ENCODE results near the gene DUSP6. TPM values are rescaled to one million over a fixed set of nuclear protein-coding genes. Genes with fewer than 3 reads are reported as not detected.
A peak's percentile ranks its signal among the peaks of the same experiment; 100 is the strongest.

The DUSP6 gene
- total and polyA plus RNA-seq, 9 donors = 50.4 to 89.2 (median 68.1) TPM

GRCh38 chr12:89389755-89390661, 37.7 kb upstream of the DUSP6 start:
- no peaks in the 10 kb centered on the region for H3K9me3 ChIP-seq (replicated peaks; ENCODE audit: control insufficient read depth, low read depth, low read length)
- H3K4me1 ChIP-seq (ENCODE audit: control insufficient read depth, insufficient read depth, low read length) = peaks cover 12% of the 10 kb centered on the region
- H3K4me3 ChIP-seq (ENCODE audit: low read length) = no peak overlapping the region
- peak overlapping the region; percentile 18 for H3K27ac ChIP-seq (ENCODE audit: low read length)
- peak; percentile 39 for DNase-seq
- 20% methylated on average over 2 of the region's 6 CpGs for WGBS (ENCODE audit: insufficient coverage)
- no peaks in the 10 kb centered on the region for H3K27me3 ChIP-seq (ENCODE audit: control insufficient read depth, insufficient read depth, low read length)
- no peaks in the 10 kb centered on the region for H3K36me3 ChIP-seq (ENCODE audit: control insufficient read depth, insufficient read depth, low read length)

- H3K4me1 ChIP-seq (ENCODE audit: control insufficient read depth, insufficient read depth, low read length) = peaks cover 26% of the 10 kb centered on the region
Measured at GRCh38 chr12:89386138-89386537, 33.8 kb upstream of the DUSP6 start.

GRCh38 chr12:89384807-89385206, 32.5 kb upstream of the DUSP6 start:
- Histone ChIP-seq H3K4me1 (ENCODE audit: control insufficient read depth, insufficient read depth, low read length) (peaks cover 19% of the 10 kb centered on the region), H3K9me3 (replicated peaks; ENCODE audit: control insufficient read depth, low read depth, low read length) (no peaks in the 10 kb centered on the region), H3K36me3 (ENCODE audit: control insufficient read depth, insufficient read depth, low read length) (no peaks in the 10 kb centered on the region), H3K27ac (ENCODE audit: low read length) (peak overlapping the region; percentile 43), H3K4me3 (ENCODE audit: low read length) (no peak overlapping the region), H3K27me3 (ENCODE audit: control insufficient read depth, insufficient read depth, low read length) (no peaks in the 10 kb centered on the region)
- no CpG with 5 or more reads among the region's 3 CpGs for WGBS (ENCODE audit: insufficient coverage)
- peak; percentile 62 for DNase-seq

More at GRCh38 chr12:89386138-89386537, 33.8 kb upstream of the DUSP6 start:
- H3K9me3 ChIP-seq (replicated peaks; ENCODE audit: control insufficient read depth, low read depth, low read length) = no peaks in the 10 kb centered on the region
- no peak for DNase-seq
- no peak overlapping the region for H3K27ac ChIP-seq (ENCODE audit: low read length)
- WGBS (ENCODE audit: insufficient coverage) = 50% methylated on average over 1 of the region's 3 CpGs
- H3K27me3 ChIP-seq (ENCODE audit: control insufficient read depth, insufficient read depth, low read length) = no peaks in the 10 kb centered on the region
- no peaks in the 10 kb centered on the region for H3K36me3 ChIP-seq (ENCODE audit: control insufficient read depth, insufficient read depth, low read length)
- no peak overlapping the region for H3K4me3 ChIP-seq (ENCODE audit: low read length)

GRCh38 chr12:89384050-89384758, 31.9 kb upstream of the DUSP6 start:
- DNase-seq = peak; percentile 92
- Histone ChIP-seq H3K4me1 (ENCODE audit: control insufficient read depth, insufficient read depth, low read length) (peaks cover 19% of the 10 kb centered on the region), H3K4me3 (ENCODE audit: low read length) (no peak overlapping the region), H3K27me3 (ENCODE audit: control insufficient read depth, insufficient read depth, low read length) (no peaks in the 10 kb centered on the region), H3K9me3 (replicated peaks; ENCODE audit: control insufficient read depth, low read depth, low read length) (no peaks in the 10 kb centered on the region), H3K36me3 (ENCODE audit: control insufficient read depth, insufficient read depth, low read length) (no peaks in the 10 kb centered on the region), H3K27ac (ENCODE audit: low read length) (peak overlapping the region; percentile 43)
- 7% methylated on average over 3 of the region's 8 CpGs for WGBS (ENCODE audit: insufficient coverage)

- Histone ChIP-seq H3K9me3 (replicated peaks; ENCODE audit: control insufficient read depth, low read depth, low read length) (no peaks in the 10 kb centered on the region), H3K27me3 (ENCODE audit: control insufficient read depth, insufficient read depth, low read length) (no peaks in the 10 kb centered on the region), H3K4me1 (ENCODE audit: control insufficient read depth, insufficient read depth, low read length) (peaks cover 22% of the 10 kb centered on the region), H3K36me3 (ENCODE audit: control insufficient read depth, insufficient read depth, low read length) (no peaks in the 10 kb centered on the region), H3K4me3 (ENCODE audit: low read length) (no peak overlapping the region), H3K27ac (ENCODE audit: low read length) (no peak overlapping the region)
- 64% methylated on average over 2 of the region's 6 CpGs for WGBS (ENCODE audit: insufficient coverage)
- DNase-seq = no peak
Measured at GRCh38 chr12:89383235-89384049, 31.1 kb upstream of the DUSP6 start.

- Histone ChIP-seq H3K9me3 (replicated peaks; ENCODE audit: control insufficient read depth, low read depth, low read length) (no peaks in the 10 kb centered on the region), H3K4me1 (ENCODE audit: control insufficient read depth, insufficient read depth, low read length) (peaks cover 22% of the 10 kb centered on the region), H3K36me3 (ENCODE audit: control insufficient read depth, insufficient read depth, low read length) (no peaks in the 10 kb centered on the region), H3K27me3 (ENCODE audit: control insufficient read depth, insufficient read depth, low read length) (no peaks in the 10 kb centered on the region), H3K27ac (ENCODE audit: low read length) (no peak overlapping the region), H3K4me3 (ENCODE audit: low read length) (no peak overlapping the region)
- DNase-seq = no peak
- no CpG with 5 or more reads among the region's 5 CpGs for WGBS (ENCODE audit: insufficient coverage)
Measured at GRCh38 chr12:89382328-89382727, 30.0 kb upstream of the DUSP6 start.

- WGBS (ENCODE audit: insufficient coverage) = no CpG with 5 or more reads among the region's 5 CpGs
- no peak for DNase-seq
- Histone ChIP-seq H3K4me1 (ENCODE audit: control insufficient read depth, insufficient read depth, low read length) (peaks cover 16% of the 10 kb centered on the region), H3K27ac (ENCODE audit: low read length) (no peak overlapping the region), H3K4me3 (ENCODE audit: low read length) (no peak overlapping the region), H3K27me3 (ENCODE audit: control insufficient read depth, insufficient read depth, low read length) (no peaks in the 10 kb centered on the region), H3K36me3 (ENCODE audit: control insufficient read depth, insufficient read depth, low read length) (no peaks in the 10 kb centered on the region), H3K9me3 (replicated peaks; ENCODE audit: control insufficient read depth, low read depth, low read length) (no peaks in the 10 kb centered on the region)
Measured at GRCh38 chr12:89379839-89380467, 27.7 kb upstream of the DUSP6 start.

- Histone ChIP-seq H3K4me3 (ENCODE audit: low read length) (no peak overlapping the region), H3K9me3 (replicated peaks; ENCODE audit: control insufficient read depth, low read depth, low read length) (no peaks in the 10 kb centered on the region), H3K27me3 (ENCODE audit: control insufficient read depth, insufficient read depth, low read length) (no peaks in the 10 kb centered on the region), H3K4me1 (ENCODE audit: control insufficient read depth, insufficient read depth, low read length) (peaks cover 14% of the 10 kb centered on the region), H3K27ac (ENCODE audit: low read length) (no peak overlapping the region), H3K36me3 (ENCODE audit: control insufficient read depth, insufficient read depth, low read length) (no peaks in the 10 kb centered on the region)
- WGBS (ENCODE audit: insufficient coverage) = 100% methylated on average over 1 of the region's 6 CpGs
- no peak for DNase-seq
Measured at GRCh38 chr12:89379148-89379838, 27.0 kb upstream of the DUSP6 start.

GRCh38 chr12:89376844-89377243, 24.5 kb upstream of the DUSP6 start:
- Histone ChIP-seq H3K36me3 (ENCODE audit: control insufficient read depth, insufficient read depth, low read length) (no peaks in the 10 kb centered on the region), H3K4me3 (ENCODE audit: low read length) (no peak overlapping the region), H3K27ac (ENCODE audit: low read length) (no peak overlapping the region), H3K4me1 (ENCODE audit: control insufficient read depth, insufficient read depth, low read length) (peaks cover 5% of the 10 kb centered on the region), H3K27me3 (ENCODE audit: control insufficient read depth, insufficient read depth, low read length) (no peaks in the 10 kb centered on the region), H3K9me3 (replicated peaks; ENCODE audit: control insufficient read depth, low read depth, low read length) (no peaks in the 10 kb centered on the region)
- DNase-seq = no peak
- WGBS (ENCODE audit: insufficient coverage) = no CpG with 5 or more reads among the region's 2 CpGs
